Measurements from ENCODE around the gene KCND1.

DNA sequence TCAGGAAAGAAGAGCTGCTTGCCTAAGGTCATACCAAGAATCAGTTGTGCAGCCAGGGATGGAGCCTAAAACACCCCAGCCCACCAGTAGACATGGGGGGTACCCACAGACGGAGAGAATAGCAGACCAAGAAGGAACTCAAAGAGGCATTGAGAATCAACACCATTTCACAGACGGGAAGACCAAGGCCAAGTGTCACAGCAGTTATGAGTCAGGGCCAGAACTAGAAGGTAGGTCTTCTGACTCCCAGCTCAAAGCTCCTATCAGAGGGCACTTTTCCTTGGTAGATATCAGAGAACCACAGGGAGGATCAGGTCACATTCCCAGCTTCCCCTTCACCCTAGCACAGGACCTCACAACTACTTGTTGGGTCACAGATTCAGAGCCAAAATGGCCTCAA lies 28.7 kb downstream of the KCND1 start:
- TF ChIP-seq EZH2 (IDR thresholded peaks at IDR 0.05) (no peak), POLR2AphosphoS5 (IDR thresholded peaks at IDR 0.05; ENCODE audit: borderline replicate concordance, low read depth, low read length) (no peak)
